GM19193 (cell line): ENCODE data around the gene ORMDL2.

ENCODE experiments used
- POLR2A ChIP-seq: IDR thresholded peaks from 4 replicates; pipeline ENCODE4 v1.6.1; 2011; ENCODE audit not compliant: insufficient read depth, insufficient read length; ENCODE audit errors: extremely low read depth

Gene ORMDL2

GRCh38 chr12:55842681-55843429, 25.0 kb downstream of the ORMDL2 start, which contains the start of gene MMP19:
Gene MMP19 (minus strand): TSS chr12:55842936. CDS start chr12:55842830, 106 bp downstream.
- TF ChIP-seq POLR2A, result no peak

GRCh38 chr12:55843431-55843830, 25.6 kb downstream of the ORMDL2 start:
- TF ChIP-seq POLR2A, result no peak

DNA sequence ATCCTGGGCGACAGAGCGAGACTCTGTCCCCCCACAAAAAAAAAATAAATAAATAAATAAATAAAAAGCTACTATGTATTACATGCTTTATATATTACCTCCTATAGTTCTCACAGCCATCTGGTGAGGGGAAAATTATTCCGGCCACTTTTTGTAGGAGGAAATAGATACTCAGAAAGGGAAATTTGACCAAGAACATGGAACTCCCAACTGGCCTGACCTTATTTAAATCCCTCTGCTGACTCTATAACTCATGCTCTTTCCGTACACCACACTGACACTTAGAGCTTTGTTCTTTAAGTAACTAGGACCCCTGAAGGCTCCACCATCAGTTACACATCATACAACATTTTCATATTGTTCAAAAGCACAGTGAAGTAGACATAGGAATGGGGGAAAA, 27.1 kb downstream of the ORMDL2 start:
- TF ChIP-seq POLR2A, result no peak

GRCh38 chr12:55845361-55845760, 27.5 kb downstream of the ORMDL2 start:
- TF ChIP-seq POLR2A, result no peak

DNA sequence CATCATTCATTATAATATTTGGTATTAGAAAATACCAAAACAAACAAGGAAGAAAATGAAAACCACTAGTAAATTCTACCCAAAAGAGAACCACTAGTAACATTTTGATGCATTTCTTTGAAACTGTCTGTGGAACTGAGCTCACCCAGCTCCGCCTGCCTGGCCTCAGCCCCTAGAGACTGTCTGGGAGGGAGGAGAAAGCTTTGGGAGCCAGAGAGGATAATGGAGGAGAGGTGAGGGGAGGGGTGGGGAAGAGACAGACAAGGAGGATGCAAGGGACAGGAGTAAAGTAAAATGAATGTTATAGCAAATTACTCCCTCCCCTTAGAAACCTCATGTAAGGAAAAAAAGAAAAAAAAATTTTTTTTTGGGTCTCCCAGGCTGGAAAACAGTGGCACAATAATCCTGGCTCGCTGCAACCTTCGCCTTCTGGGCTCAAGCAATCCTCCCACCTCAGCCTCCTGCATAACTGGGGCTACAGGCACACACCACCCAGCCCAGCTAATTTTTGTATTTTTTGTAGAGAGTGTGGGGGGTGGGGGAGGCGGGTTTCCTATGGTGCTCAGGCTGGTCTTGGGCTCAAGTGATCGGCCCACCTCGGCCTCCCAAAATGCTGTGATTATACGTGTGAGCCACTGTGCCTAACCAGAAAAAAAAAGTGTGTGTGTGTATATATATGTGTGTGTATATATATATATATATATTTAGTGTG, 28.1 kb downstream of the ORMDL2 start:
- TF ChIP-seq POLR2A, result no peak

DNA sequence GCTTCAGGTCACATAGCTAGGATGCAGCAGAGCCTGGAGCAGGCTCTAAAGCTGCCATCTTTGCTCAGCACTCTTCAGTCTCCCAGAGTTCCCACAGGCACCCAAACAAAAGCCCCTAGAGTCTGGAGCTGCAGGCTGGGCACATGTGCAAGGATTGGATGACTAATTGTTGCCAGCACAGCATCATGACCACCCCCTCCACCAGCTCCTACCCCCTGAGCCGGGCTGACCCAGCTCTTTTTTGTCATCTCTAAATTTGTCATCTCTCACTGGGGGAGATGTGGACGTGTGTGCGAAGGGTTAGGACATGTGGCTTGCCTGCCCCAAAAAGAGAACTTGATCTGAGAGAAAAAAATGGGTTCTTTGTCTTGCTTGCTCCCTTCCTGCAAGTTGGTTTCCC, 29.2 kb downstream of the ORMDL2 start:
- TF ChIP-seq POLR2A, result no peak

GRCh38 chr12:55847603-55848291, 29.9 kb downstream of the ORMDL2 start:
- no peak for TF ChIP-seq POLR2A

GRCh38 chr12:55849616-55850343, 31.9 kb downstream of the ORMDL2 start:
- no peak for TF ChIP-seq POLR2A

- no peak for TF ChIP-seq POLR2A
These were observed 32.6 kb downstream of the ORMDL2 start for GRCh38 chr12:55850401-55850800.

GRCh38 chr12:55850893-55851292, 33.1 kb downstream of the ORMDL2 start:
- no peak for TF ChIP-seq POLR2A

- no peak for TF ChIP-seq POLR2A
These were observed 34.9 kb downstream of the ORMDL2 start for GRCh38 chr12:55852740-55853139.

DNA sequence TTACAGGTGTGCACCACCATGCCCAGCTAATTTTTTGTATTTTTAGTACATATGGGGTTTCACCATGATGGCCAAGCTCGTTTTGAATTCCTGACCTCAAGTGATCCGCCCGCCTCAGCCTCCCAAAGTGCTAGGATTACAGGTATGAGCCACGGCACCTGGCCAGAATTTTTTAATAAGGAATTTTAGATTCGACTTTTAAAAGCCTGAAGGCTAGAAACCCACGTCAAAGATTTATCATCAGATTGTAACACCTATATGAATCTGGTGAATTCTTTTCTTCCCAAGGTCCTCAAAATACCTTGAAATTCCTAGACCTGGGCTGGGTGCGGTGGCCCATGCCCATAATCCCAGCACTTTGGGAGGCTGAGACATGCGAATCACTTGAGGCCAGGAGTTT, 43.6 kb downstream of the ORMDL2 start:
- no peak for TF ChIP-seq POLR2A

DNA sequence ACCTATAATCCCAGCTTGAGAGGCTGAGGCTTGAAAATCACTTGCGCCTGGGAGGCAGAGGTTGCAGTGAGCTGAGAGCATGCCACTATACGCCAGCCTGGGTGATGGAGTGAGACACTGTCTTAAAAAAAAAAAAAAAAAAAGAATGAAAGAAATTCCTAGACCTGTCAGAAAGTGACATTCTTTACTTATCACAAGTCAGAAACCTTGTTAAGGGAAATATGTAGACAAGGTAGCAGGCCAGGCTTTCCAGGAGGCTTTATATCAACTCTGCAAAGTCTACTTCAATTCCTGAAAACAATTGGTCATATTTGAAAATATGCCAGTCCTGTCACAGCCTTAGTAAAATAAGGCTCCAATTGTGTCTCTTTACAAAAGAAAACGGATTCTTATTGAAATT, 44.0 kb downstream of the ORMDL2 start:
- no peak for TF ChIP-seq POLR2A

GRCh38 chr12:55862286-55862685, 44.4 kb downstream of the ORMDL2 start:
- no peak for TF ChIP-seq POLR2A

GRCh38 chr12:55865327-55865726, 47.5 kb downstream of the ORMDL2 start:
- TF ChIP-seq POLR2A, result no peak
